GM19043 (cell line): Measurements from ENCODE around the gene SMC1A.

ENCODE experiments used
- ATAC-seq: cut with Tn5 transposase; IDR thresholded peaks from one replicate; pipeline ENCODE4 v1.9.1; 2021; ENCODE audit warnings: low read depth; ENCODE audit not compliant: unreplicated experiment

The SMC1A gene

GRCh38 chrX:53354669-53355068 is 67.8 kb downstream of the SMC1A start:
- ATAC-seq: no peak

DNA sequence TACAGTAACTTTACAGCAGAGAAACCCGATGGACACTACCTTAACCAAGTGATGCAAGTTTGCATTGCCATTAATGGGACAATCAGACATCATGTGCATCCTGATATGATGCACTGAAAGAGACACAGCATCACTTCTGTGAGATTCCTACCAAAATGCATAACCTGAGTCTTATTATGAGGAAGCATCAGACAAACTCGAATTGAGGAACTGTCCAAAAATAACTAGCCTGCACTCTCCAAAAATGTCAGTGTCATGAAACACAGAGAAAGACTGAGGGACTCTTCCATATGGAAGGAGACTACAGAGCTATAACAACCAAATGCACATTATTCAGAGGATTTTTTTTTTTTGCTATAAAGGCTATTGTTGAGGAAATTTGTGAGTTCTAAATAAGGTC is 74.5 kb downstream of the SMC1A start:
- no peak for ATAC-seq

- ATAC-seq: no peak
Measured at GRCh38 chrX:53340852-53341645, 81.4 kb downstream of the SMC1A start.

DNA sequence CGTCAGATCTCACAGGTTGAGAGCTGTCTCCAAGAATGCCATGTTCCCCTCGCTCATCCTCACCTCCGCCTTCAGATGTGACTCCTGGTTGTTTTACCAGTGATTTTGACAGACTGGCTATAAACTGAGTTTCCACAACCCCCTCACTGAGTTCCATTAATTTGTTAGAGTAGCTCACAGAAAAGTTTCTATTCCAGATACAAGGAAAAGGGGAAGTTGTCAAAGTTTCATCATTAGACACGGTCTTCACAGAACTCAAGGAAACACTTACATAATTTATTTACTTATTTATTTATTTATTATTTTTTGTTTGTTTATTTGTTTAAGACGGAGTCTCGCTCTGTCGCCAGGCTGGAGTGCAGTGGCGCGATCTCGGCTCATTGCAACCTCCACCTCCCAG is 85.4 kb downstream of the SMC1A start:
- ATAC-seq: no peak

GRCh38 chrX:53333853-53334252 is 88.6 kb downstream of the SMC1A start:
- no peak for ATAC-seq

DNA sequence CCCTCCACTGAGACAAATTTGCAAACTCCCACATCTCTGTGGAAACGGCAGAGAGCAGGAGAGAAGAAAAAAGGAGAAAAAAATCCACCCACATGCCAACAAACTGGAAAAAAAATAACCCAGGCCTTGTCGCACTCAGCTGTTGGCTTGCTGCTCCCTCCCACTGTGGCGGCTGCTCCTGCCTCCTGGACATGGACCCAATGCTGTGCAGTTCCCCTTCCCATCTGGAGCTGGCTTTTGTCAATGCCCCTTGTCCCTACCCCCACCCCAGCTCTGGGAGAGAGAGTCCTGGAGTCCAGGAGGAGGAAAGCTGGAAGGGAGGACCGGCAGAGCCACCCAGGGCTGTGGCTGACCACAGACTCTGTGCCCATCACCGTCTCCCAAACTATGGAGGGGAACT is 90.2 kb downstream of the SMC1A start:
- ATAC-seq: no peak

GRCh38 chrX:53330331-53330730 is 92.1 kb downstream of the SMC1A start:
- ATAC-seq: no peak

DNA sequence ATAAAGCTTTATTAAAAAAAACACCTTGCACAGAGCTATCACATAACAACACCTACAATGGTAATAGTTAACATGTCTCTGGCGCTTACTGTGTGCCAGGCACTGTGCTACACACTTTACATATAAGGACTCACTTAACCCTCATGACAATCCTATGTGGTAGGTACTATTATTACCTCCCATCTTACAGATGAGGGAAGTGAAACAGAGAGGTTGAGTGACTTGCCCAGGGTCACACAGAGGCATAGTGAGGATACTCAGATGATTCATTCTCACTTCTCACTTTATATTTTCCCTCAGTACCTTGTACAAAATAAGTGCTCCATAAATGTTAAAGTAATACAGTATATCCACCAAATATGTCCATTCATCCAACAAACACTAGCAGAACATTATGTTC is 97.7 kb downstream of the SMC1A start:
- ATAC-seq: no peak
